Testis (tissue), 2 donors: Measurements from ENCODE around the gene DRD1.

Experiments used
- POLR2A ChIP-seq: fragments of 450-650 bp; IDR thresholded peaks from one replicate; pipeline ENCODE4 v1.6.1; 2017; ENCODE audit warnings: antibody characterized with exemption, mild to moderate bottlenecking, moderate library complexity
- TF ChIP-seq, protein P1 (sequence below), 3 experiments: fragments of 450-650 bp in 2 of 3; fragments of 200-600 bp in 1 of 3; sonication (generic) in 1 of 3; IDR thresholded peaks; one replicate each; pipeline ENCODE4 v1.5.1; 2016 to 2019; ENCODE audit warnings: antibody characterized with exemption in 3 of 3, mild to moderate bottlenecking in 2 of 3, moderate library complexity in 1 of 3

GRCh38 chr5:175406300-175406699 is 37.7 kb downstream of the DRD1 start:
- TF ChIP-seq, protein P1, sequence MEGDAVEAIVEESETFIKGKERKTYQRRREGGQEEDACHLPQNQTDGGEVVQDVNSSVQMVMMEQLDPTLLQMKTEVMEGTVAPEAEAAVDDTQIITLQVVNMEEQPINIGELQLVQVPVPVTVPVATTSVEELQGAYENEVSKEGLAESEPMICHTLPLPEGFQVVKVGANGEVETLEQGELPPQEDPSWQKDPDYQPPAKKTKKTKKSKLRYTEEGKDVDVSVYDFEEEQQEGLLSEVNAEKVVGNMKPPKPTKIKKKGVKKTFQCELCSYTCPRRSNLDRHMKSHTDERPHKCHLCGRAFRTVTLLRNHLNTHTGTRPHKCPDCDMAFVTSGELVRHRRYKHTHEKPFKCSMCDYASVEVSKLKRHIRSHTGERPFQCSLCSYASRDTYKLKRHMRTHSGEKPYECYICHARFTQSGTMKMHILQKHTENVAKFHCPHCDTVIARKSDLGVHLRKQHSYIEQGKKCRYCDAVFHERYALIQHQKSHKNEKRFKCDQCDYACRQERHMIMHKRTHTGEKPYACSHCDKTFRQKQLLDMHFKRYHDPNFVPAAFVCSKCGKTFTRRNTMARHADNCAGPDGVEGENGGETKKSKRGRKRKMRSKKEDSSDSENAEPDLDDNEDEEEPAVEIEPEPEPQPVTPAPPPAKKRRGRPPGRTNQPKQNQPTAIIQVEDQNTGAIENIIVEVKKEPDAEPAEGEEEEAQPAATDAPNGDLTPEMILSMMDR (IDR thresholded peaks at IDR 0.05) = no peak
- no peak for TF ChIP-seq POLR2A
